ENCODE measurements around the gene PLA2G2D.

The PLA2G2D gene

DNA sequence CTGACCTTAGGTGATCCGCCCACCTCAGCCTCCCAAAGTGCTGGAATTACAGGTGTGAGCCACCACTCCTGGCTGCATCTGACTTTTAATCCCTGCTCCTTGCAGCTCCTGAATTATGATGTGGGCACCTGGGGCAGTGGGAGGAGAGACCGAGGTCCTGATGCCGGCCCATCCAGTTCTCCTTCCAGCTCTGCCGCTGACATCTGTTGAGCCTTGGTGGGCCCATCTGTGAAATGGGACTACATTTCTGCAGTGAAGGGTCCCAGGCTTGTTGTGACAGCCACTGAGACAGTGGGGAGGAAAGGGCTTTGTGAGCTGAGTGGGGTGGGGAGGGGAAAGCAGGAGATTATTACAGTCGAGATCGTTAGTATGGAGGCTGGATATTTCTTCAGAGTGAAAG lies 31.6 kb upstream of the PLA2G2D start:
- in situ Hi-C loops (cut with MboI; ENCODE audit: low sequenced_read_pairs, unreplicated experiment): loop anchor here (25.0 kb wide), 1 partner anchor 239 kb away; the partner anchor contains the start of gene PLA2G2E
- TF ChIP-seq, protein P1, sequence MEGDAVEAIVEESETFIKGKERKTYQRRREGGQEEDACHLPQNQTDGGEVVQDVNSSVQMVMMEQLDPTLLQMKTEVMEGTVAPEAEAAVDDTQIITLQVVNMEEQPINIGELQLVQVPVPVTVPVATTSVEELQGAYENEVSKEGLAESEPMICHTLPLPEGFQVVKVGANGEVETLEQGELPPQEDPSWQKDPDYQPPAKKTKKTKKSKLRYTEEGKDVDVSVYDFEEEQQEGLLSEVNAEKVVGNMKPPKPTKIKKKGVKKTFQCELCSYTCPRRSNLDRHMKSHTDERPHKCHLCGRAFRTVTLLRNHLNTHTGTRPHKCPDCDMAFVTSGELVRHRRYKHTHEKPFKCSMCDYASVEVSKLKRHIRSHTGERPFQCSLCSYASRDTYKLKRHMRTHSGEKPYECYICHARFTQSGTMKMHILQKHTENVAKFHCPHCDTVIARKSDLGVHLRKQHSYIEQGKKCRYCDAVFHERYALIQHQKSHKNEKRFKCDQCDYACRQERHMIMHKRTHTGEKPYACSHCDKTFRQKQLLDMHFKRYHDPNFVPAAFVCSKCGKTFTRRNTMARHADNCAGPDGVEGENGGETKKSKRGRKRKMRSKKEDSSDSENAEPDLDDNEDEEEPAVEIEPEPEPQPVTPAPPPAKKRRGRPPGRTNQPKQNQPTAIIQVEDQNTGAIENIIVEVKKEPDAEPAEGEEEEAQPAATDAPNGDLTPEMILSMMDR (IDR thresholded peaks at IDR 0.05; ENCODE audit: borderline replicate concordance, control extremely low read depth, extremely low read depth, insufficient read depth, missing control alignments): no peak
- no peak for DNase-seq (ENCODE audit: low spot score)

DNA sequence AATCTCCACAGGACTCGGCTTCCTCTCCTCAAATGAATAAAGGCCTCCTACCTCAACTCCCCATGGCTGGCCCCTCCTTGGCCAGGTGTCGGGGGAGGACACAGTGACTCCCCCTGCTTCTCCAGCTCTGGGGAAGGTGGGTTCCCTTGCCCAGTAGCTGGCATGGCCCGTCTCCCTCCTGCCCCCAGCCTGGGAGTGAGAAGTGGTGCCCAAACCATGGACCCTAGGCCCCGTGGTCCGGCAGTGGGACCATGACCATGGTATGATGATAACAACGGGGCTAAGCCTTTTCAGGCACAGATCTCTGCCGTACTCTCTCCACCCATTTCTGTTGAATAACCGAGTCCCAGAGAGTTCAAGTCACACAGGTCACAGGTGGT lies 31.0 kb upstream of the PLA2G2D start:
- in situ Hi-C loops (cut with MboI; ENCODE audit: low sequenced_read_pairs, unreplicated experiment): loop anchor here (25.0 kb wide), 1 partner anchor 238 kb away; the partner anchor contains the start of gene PLA2G2E
- TF ChIP-seq, protein P1 (IDR thresholded peaks at IDR 0.05; ENCODE audit: borderline replicate concordance, control extremely low read depth, extremely low read depth, insufficient read depth, missing control alignments): no peak
- DNase-seq (ENCODE audit: low spot score): peak; percentile 18

DNA sequence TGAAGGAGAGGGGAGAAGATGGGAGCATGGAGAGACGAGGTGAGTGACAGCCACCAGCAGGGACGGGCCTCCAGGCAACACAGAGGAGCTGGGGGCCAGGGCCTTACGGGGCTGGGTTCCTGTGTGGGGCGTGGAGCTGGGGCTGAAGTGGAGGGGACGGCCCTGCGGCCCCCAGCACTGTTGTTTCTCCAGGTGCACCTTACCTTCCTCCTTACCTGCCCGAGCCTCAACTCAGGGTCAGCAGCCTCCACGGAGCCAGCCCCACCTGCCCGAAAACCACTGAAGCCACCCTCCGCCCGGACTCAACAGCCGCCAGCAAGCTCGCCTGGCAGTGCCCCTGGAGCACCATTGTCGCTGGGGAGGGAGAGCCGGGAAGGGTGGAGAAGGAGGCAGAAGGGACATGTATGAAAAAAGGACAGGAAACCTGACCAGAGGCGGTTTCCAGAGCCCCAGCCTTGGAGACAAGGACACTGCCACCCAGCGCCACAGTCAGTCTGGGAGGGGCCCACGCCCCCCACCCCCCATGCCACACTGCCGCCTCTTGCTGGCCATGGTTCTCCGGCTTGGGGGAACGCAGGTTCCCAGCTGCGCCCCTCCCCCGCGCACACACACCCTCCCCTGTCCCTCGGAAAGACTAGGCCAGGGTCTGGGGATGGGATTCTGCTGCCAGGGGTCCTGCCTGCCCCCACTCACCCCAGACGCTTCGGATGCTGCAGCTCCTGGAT lies 30.4 kb upstream of the PLA2G2D start:
- in situ Hi-C loops (cut with MboI; ENCODE audit: low sequenced_read_pairs, unreplicated experiment): loop anchor here (25.0 kb wide), 1 partner anchor 237 kb away; the partner anchor contains the start of gene PLA2G2E
- TF ChIP-seq, protein P1 (IDR thresholded peaks at IDR 0.05; ENCODE audit: borderline replicate concordance, control extremely low read depth, extremely low read depth, insufficient read depth, missing control alignments): no peak
- peak; percentile 16 for DNase-seq (ENCODE audit: low spot score)

DNA sequence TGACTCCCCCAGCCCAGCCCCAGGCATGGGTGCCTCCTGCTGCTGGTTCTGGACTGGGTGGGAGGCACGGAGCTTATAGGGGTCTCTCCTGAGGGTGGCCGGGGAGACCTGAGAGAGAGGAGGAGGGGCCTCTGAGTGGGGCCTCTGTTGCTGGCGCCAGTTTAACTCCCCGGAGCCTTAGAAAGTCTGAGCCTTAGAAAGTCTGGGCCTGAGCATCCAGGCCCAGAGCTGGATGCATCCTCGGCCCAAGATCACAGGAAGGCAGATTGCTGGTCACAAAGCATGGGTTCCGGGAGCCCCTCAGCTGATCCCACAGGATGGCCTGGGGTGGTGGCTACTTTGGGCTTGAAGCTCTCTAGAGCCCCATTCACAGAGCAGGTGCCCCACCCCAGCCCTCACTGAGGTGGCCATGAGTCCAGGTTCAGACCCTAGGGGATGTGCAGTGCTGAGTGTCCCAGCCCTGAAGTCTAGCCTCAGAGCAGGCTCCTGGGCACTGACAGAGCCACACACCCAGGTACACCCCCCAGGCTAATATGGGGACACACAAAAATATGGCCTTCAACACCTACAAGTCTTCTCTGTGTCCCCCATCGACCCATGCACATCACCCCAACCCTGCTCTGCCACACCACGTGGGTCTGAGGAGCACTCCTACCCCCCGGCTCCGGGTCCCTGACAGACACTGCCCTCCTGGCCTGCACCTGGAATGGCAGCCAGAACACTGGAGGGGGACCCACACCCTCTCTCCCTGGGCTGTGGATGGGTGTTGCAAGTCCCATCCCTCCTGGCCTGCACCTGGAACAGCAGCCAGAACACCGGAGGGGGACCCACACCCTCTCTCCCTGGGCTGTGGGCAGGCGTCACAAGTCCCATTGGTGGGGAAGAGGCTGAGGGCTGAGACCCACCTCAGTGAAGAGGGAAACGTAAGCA lies 29.5 kb upstream of the PLA2G2D start:
- peak; percentile 17 for DNase-seq (ENCODE audit: low spot score)
- TF ChIP-seq, protein P1 (IDR thresholded peaks at IDR 0.05; ENCODE audit: borderline replicate concordance, control extremely low read depth, extremely low read depth, insufficient read depth, missing control alignments): no peak
- in situ Hi-C loops (cut with MboI; ENCODE audit: low sequenced_read_pairs, unreplicated experiment): no loop called here

DNA sequence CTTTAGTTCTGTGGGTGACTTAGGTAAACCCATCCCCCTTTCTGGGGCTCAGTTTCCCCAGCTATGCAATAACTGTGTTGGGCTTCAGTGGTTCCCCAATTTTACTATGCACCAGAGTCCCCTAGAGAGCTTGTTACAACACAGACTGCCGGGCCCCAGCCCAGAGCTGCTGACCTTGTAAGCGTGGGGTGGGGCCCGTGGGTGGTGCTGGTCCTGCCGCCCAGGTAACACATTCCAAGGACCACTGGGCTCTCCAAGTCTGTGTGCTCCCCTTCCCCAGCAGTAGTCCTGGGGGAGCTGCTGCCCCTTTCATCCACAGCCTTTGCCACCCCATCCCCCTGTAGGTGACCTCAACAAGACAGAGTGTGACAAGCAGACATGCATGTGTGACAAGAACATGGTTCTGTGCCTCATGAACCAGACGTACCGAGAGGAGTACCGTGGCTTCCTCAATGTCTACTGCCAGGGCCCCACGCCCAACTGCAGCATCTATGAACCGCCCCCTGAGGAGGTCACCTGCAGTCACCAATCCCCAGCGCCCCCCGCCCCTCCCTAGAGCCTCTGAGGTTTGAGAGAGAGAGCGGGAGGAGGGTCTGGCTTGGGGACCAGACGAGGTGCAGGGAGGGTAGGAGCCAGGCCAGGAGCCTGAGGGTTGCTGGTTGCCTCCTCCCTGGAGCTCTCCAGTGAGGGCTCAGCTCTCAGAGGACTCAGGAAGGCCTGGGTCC lies 28.7 kb upstream of the PLA2G2D start:
- DNase-seq (ENCODE audit: low spot score): peak; percentile 22
- TF ChIP-seq, protein P1 (IDR thresholded peaks at IDR 0.05; ENCODE audit: borderline replicate concordance, control extremely low read depth, extremely low read depth, insufficient read depth, missing control alignments): no peak
- in situ Hi-C loops (cut with MboI; ENCODE audit: low sequenced_read_pairs, unreplicated experiment): no loop called here

Data from GM13976 (cell line).